ENCODE measurements around the gene ADGRD1. TPM values are rescaled to one million over a fixed set of nuclear protein-coding genes. Genes with fewer than 3 reads are reported as not detected.
"Not testable (repeated sequence)": the region's sequence is repeated elsewhere in the genome, so short reads cannot be mapped to it uniquely, and the experiment has no call there.

The ADGRD1 gene
- total RNA-seq, 2 donors from 2014 or later = 21.3 to 37.0 TPM

GRCh38 chr12:130932061-130932930 lies 21.4 kb upstream of the ADGRD1 start:
- H3K36me3 ChIP-seq = no peaks in the 10 kb centered on the region
- H3K9me3 ChIP-seq = no peaks in the 10 kb centered on the region
- TF ChIP-seq, protein P1, sequence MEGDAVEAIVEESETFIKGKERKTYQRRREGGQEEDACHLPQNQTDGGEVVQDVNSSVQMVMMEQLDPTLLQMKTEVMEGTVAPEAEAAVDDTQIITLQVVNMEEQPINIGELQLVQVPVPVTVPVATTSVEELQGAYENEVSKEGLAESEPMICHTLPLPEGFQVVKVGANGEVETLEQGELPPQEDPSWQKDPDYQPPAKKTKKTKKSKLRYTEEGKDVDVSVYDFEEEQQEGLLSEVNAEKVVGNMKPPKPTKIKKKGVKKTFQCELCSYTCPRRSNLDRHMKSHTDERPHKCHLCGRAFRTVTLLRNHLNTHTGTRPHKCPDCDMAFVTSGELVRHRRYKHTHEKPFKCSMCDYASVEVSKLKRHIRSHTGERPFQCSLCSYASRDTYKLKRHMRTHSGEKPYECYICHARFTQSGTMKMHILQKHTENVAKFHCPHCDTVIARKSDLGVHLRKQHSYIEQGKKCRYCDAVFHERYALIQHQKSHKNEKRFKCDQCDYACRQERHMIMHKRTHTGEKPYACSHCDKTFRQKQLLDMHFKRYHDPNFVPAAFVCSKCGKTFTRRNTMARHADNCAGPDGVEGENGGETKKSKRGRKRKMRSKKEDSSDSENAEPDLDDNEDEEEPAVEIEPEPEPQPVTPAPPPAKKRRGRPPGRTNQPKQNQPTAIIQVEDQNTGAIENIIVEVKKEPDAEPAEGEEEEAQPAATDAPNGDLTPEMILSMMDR (IDR thresholded peaks at IDR 0.05) = no peak
- ATAC-seq (ENCODE audit: insufficient number of reproducible peaks, low FRiP score, low read depth) = no peak
- no peaks in the 10 kb centered on the region for H3K4me1 ChIP-seq (ENCODE audit: control insufficient read depth in 1 of 2, low read depth in 2 of 2)
- H3K27ac ChIP-seq = no peak overlapping the region
- no peaks in the 10 kb centered on the region for H3K27me3 ChIP-seq (replicated peaks; ENCODE audit: insufficient read depth)
- no peak overlapping the region for H3K4me3 ChIP-seq
- DNase-seq (ENCODE audit: low spot score) = no peak

DNA sequence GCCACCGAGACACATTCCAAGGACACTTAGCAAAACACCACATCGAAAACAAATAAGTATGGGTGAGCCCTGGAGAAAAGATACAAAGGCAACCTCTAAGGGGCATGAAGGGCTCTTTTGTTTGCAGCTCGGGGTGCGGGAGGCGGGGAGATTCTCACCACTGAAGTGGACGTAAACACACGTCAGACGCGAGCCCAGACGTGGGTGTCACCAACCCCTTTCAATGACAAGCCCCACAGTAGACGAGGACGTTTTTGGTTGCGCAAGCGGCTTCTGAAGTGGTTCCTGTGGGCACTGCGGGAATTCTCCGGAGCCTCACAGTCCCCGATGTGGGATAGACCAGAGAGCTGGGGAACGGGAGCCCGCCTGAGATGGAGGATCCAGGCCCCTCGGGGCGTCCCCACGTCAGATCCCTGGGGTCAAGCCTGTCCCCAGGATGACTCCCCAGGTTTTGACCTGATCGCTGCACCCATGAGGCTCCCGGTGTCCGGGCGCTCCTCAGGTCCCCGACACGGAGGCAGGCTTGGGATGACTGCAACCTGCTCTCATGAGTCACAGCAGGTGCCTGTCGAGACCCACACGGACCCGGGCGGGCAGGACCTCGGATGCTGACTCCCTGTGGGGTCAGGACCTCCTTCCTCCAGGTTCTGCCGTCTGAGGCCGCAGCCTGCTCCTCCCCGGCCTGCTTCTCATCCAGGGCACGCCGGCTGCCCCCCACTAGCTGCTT lies 20.3 kb upstream of the ADGRD1 start:
- ATAC-seq (ENCODE audit: insufficient number of reproducible peaks, low FRiP score, low read depth) = no peak
- no peak for DNase-seq (ENCODE audit: low spot score)
- no peaks in the 10 kb centered on the region for H3K36me3 ChIP-seq
- no peak overlapping the region for H3K4me3 ChIP-seq
- no peaks in the 10 kb centered on the region for H3K4me1 ChIP-seq (ENCODE audit: control insufficient read depth in 1 of 2, low read depth in 2 of 2)
- H3K9me3 ChIP-seq = no peaks in the 10 kb centered on the region
- no peaks in the 10 kb centered on the region for H3K27me3 ChIP-seq (replicated peaks; ENCODE audit: insufficient read depth)
- TF ChIP-seq, protein P1 (IDR thresholded peaks at IDR 0.05) = no peak
- H3K27ac ChIP-seq = no peak overlapping the region

DNA sequence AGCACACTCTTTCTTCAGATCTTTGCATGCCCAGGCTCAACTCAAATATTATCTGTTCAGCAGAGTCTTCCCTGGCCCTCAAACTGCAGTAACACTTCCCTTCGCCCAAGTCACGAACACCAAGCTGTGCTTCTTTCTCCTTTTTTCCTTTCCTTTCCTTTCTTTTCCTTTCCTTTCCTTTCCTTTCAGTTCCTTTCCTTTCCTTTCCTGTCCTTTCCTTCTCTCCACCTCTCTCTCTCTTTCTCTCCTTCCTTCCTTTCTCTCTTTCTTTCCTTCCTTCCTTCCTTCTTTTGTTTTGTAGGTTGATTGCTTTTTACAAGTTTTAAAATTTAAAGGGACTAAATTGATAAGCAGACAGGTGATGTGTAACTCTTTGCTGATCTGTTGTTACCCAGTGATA lies 19.0 kb upstream of the ADGRD1 start:
- TF ChIP-seq, protein P1 (IDR thresholded peaks at IDR 0.05) = no peak
- Histone ChIP-seq H3K4me1 (ENCODE audit: control insufficient read depth in 1 of 2, low read depth in 2 of 2) (no peaks in the 10 kb centered on the region), H3K36me3 (no peaks in the 10 kb centered on the region), H3K27ac (no peak overlapping the region), H3K4me3 (no peak overlapping the region), H3K9me3 (no peaks in the 10 kb centered on the region), H3K27me3 (replicated peaks; ENCODE audit: insufficient read depth) (no peaks in the 10 kb centered on the region)
- no peak for ATAC-seq (ENCODE audit: insufficient number of reproducible peaks, low FRiP score, low read depth)
- DNase-seq (ENCODE audit: low spot score) = no peak

DNA sequence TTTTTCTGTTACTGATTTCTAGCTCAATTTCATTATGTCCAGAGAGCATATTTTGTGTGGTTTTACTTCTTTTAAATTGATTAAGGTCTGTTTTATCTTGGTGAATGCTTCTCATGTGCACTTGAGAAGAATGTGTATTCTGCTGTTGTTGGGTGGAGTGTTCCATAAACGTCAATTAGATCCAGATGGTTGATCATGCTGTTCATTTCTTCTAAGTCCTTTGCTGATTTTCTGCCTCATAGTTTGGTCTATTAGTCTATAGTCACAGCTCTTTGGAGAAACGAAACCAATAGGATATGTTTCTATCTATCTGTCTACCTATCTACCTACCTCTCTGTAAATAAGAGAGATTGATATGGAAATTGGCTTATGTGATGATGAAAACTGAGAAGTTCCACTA lies 17.1 kb upstream of the ADGRD1 start:
- Histone ChIP-seq H3K27ac (no peak overlapping the region), H3K4me1 (ENCODE audit: control insufficient read depth in 1 of 2, low read depth in 2 of 2) (no peaks in the 10 kb centered on the region), H3K27me3 (replicated peaks; ENCODE audit: insufficient read depth) (no peaks in the 10 kb centered on the region), H3K36me3 (no peaks in the 10 kb centered on the region), H3K9me3 (no peaks in the 10 kb centered on the region), H3K4me3 (no peak overlapping the region)
- no peak for DNase-seq (ENCODE audit: low spot score)
- TF ChIP-seq, protein P1 (IDR thresholded peaks at IDR 0.05) = no peak
- no peak for ATAC-seq (ENCODE audit: insufficient number of reproducible peaks, low FRiP score, low read depth)

GRCh38 chr12:130937063-130937462 lies 16.6 kb upstream of the ADGRD1 start:
- H3K36me3 ChIP-seq = no peaks in the 10 kb centered on the region
- ATAC-seq (ENCODE audit: insufficient number of reproducible peaks, low FRiP score, low read depth) = no peak
- no peak overlapping the region for H3K4me3 ChIP-seq
- no peaks in the 10 kb centered on the region for H3K27me3 ChIP-seq (replicated peaks; ENCODE audit: insufficient read depth)
- DNase-seq (ENCODE audit: low spot score) = no peak
- TF ChIP-seq, protein P1 (IDR thresholded peaks at IDR 0.05) = no peak
- H3K4me1 ChIP-seq (ENCODE audit: control insufficient read depth in 1 of 2, low read depth in 2 of 2) = no peaks in the 10 kb centered on the region
- no peak overlapping the region for H3K27ac ChIP-seq
- no peaks in the 10 kb centered on the region for H3K9me3 ChIP-seq

DNA sequence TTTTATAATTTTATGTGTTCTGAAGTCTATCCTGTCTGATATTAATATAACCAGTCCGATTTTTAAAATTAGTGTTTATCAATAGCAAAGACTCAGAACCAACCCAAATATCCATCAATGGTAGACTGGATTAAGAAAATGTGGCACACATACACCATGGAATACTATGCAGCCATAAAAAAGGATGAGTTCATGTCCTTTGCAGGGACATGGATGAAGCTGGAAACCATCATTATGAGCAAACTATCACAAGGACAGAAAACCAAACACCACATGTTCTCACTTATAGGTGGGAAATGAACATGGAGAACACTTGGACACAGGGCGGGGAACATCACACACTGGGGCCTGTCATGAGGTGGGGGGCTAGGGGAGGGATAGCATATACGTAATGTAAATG lies 16.2 kb upstream of the ADGRD1 start:
- H3K9me3 ChIP-seq; H3K27me3 ChIP-seq (replicated peaks; ENCODE audit: insufficient read depth); DNase-seq (ENCODE audit: low spot score); H3K4me1 ChIP-seq (ENCODE audit: control insufficient read depth in 1 of 2, low read depth in 2 of 2); H3K4me3 ChIP-seq; ATAC-seq (ENCODE audit: insufficient number of reproducible peaks, low FRiP score, low read depth); H3K27ac ChIP-seq; H3K36me3 ChIP-seq: not testable (repeated sequence)
